ENCODE measurements around the gene ACAA1.

GRCh38 chr3:38095669-38096483 is 41.1 kb downstream of the ACAA1 start:
- TF ChIP-seq POLR2A (IDR thresholded peaks at IDR 0.05) (no peak), CTCF (IDR thresholded peaks at IDR 0.05 in 4 of 5, conservative IDR thresholded peaks at IDR 0.05 in 1 of 5) (no peak)
